Measurements from ENCODE around the gene ATP1B4.

The ATP1B4 gene

GRCh38 chrX:120377715-120378114, 15.8 kb downstream of the ATP1B4 start:
- DNase-seq = no peak

GRCh38 chrX:120378570-120378969, 16.7 kb downstream of the ATP1B4 start:
- DNase-seq = no peak

- DNase-seq = no peak
These were observed 18.2 kb downstream of the ATP1B4 start for GRCh38 chrX:120379937-120380681.

- peak; percentile 17 for DNase-seq
These were observed 18.8 kb downstream of the ATP1B4 start for GRCh38 chrX:120380699-120381098.

- no peak for DNase-seq
These were observed 39.4 kb downstream of the ATP1B4 start for GRCh38 chrX:120401301-120401700.

GRCh38 chrX:120402369-120402768, 40.5 kb downstream of the ATP1B4 start:
- no peak for DNase-seq

- no peak for DNase-seq
These were observed 44.7 kb downstream of the ATP1B4 start for GRCh38 chrX:120406638-120407037.

- no peak for DNase-seq
These were observed 46.3 kb downstream of the ATP1B4 start for GRCh38 chrX:120408168-120408567.

GRCh38 chrX:120419463-120419862, 57.6 kb downstream of the ATP1B4 start:
- DNase-seq = no peak

- no peak for DNase-seq
These were observed 64.7 kb downstream of the ATP1B4 start for GRCh38 chrX:120426599-120426998.

- DNase-seq = no peak
These were observed 66.4 kb downstream of the ATP1B4 start for GRCh38 chrX:120428309-120428708.

- no peak for DNase-seq
These were observed 68.1 kb downstream of the ATP1B4 start for GRCh38 chrX:120429776-120430540.

Measured in activated T-cell treated with anti-CD3 and anti-CD28 coated beads, Interleukin-2, amount 50 U/mL, for 1 hour (primary cell).